Neutrophil (primary cell): ENCODE measurements around the gene CHI3L1.

Experiments used
- H3K27ac ChIP-seq: fragments of 200-600 bp; sonication (generic); 2 replicates; pipeline ENCODE4 v1.5.1; 2016; ENCODE audit warnings: mild to moderate bottlenecking, moderate library complexity
- H3K27me3 ChIP-seq: fragments of 200-600 bp; sonication (generic); 2 replicates; pipeline ENCODE4 v1.6.0; 2016; ENCODE audit warnings: mild to moderate bottlenecking
- H3K36me3 ChIP-seq: fragments of 200-600 bp; sonication (generic); 2 replicates; pipeline ENCODE4 v1.5.1; 2017
- H3K4me1 ChIP-seq, 2 experiments: fragments of 200-600 bp in 1 of 2; sonication (generic) in 1 of 2; 1 replicate in 1 of 2; 2 replicates in 1 of 2; pipeline versions ENCODE4 v1.5.1 to v1.6.1; 2013 to 2016; ENCODE audit warnings: low read depth in 1 of 2, low read length in 1 of 2, mild to moderate bottlenecking in 1 of 2, moderate library complexity in 1 of 2; ENCODE audit not compliant: control insufficient read depth in 1 of 2, insufficient read depth in 1 of 2
- H3K4me3 ChIP-seq, 2 experiments: fragments of 200-600 bp in 1 of 2; sonication (generic) in 1 of 2; 1 replicate in 1 of 2; 2 replicates in 1 of 2; pipeline ENCODE4 v1.5.1; 2013 to 2016; ENCODE audit warnings: low read depth in 1 of 2, low read length in 1 of 2, mild to moderate bottlenecking in 1 of 2, moderate library complexity in 1 of 2
- H3K9me3 ChIP-seq: fragments of 200-600 bp; sonication (generic); 2 replicates; pipeline ENCODE4 v1.5.1; 2016
- TF ChIP-seq, protein P1 (sequence below): fragments of 200-600 bp; sonication (generic); IDR thresholded peaks from 2 replicates; pipeline ENCODE4 v1.5.1; 2016; ENCODE audit warnings: antibody characterized with exemption

CHI3L1 gene

DNA sequence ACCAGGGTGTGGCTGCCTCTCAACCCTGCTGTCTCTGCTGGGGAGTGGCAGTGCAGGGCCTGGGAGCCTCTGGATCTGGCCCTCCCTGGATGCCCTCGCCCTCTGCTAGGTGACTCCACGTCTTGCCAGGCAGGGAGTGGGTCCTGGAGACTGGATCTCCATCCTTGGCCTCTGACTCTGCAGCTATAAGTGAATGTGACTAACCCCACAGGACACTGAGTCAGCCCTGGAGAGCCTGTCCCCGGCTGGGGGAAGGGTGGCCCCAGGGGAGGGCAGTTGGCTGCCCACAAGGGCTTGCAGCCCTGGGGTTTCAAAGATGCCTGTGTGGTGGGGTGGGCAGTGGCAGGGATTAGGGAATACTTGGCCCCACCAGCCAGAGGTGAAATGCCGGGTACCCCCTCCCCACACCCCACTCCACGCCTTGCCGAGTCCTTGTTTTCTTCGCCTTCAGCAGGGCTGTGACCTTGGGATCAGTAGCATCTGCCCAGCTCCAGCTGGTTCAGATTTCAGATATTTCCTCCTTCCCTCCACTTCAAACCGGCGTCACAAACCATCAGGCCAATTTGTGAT is 8.9 kb downstream of the CHI3L1 start:
- Histone ChIP-seq H3K4me3 (no peak overlapping the region), H3K27me3 (no peaks in the 10 kb centered on the region), H3K27ac (peak overlapping the region; percentile 95), H3K36me3 (peaks cover 57% of the 10 kb centered on the region), H3K9me3 (no peaks in the 10 kb centered on the region), H3K4me1 (peaks cover 30 to 36% of the 10 kb centered on the region in 2 experiments)
- TF ChIP-seq, protein P1, sequence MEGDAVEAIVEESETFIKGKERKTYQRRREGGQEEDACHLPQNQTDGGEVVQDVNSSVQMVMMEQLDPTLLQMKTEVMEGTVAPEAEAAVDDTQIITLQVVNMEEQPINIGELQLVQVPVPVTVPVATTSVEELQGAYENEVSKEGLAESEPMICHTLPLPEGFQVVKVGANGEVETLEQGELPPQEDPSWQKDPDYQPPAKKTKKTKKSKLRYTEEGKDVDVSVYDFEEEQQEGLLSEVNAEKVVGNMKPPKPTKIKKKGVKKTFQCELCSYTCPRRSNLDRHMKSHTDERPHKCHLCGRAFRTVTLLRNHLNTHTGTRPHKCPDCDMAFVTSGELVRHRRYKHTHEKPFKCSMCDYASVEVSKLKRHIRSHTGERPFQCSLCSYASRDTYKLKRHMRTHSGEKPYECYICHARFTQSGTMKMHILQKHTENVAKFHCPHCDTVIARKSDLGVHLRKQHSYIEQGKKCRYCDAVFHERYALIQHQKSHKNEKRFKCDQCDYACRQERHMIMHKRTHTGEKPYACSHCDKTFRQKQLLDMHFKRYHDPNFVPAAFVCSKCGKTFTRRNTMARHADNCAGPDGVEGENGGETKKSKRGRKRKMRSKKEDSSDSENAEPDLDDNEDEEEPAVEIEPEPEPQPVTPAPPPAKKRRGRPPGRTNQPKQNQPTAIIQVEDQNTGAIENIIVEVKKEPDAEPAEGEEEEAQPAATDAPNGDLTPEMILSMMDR: no peak

DNA sequence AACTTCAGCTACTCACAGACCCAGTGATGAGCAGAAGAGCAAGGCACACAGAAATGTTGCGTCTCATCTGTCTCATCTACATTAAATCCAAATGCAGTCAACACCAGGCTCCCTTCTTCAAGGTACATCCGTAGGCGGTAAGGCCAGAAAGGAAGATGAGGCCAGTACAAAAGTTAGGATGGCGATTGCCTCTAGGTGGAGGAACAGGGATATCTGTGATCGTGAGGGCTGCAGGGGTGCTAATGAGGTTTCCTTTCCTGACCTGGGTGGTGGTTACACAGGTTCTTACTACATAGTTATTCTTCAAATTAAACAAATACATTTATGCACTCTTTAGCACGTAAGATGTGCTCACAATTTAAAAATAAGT is 9.5 kb downstream of the CHI3L1 start:
- Histone ChIP-seq H3K27ac (peak overlapping the region; percentile 95), H3K27me3 (no peaks in the 10 kb centered on the region), H3K4me1 (peaks cover 30 to 34% of the 10 kb centered on the region in 2 experiments), H3K36me3 (peaks cover 52% of the 10 kb centered on the region), H3K4me3 (no peak overlapping the region), H3K9me3 (no peaks in the 10 kb centered on the region)
- TF ChIP-seq, protein P1: no peak

DNA sequence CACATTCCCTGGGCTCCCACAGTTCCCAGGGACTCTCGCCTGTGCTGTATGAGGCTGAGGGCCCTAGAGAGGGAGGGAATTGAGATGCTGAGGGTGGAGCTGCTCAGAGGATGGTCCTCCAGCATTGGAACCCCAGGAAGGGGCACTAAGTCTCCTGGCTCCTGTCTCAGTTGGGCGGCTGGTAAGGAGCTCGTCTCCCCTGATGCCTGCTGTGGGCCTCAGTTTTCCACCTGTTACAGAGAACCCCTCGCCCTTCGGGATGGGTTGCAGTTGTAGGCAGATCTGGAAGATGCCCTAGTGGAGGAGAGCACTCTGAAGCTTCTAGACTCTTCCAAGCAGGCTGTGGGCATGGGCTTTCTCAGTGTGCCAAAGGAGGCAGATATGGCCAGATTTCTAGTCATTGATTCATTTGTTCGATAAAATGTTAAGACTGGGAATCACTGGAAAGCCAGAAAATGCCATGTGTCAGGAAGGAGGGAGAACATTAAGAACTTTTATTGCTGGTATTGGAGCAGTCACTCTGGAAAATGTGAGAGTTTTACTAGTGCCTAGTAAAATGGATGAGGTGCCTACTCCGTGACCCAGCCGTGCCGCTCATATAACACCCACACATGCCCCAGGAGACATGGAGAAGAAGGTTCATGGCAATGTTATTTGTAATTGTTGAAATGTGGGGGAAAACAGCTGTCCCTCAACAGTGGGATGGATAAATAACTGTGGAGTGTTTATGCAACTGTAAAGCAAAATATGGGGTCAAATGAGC is 10.1 kb downstream of the CHI3L1 start:
- Histone ChIP-seq H3K27me3 (no peaks in the 10 kb centered on the region), H3K4me1 (peaks cover 26 to 28% of the 10 kb centered on the region in 2 experiments), H3K4me3 (no peak overlapping the region), H3K27ac (peak overlapping the region; percentile 95), H3K9me3 (no peaks in the 10 kb centered on the region), H3K36me3 (peaks cover 46% of the 10 kb centered on the region)
- TF ChIP-seq, protein P1: no peak

- peak overlapping the region; percentile 95 for H3K27ac ChIP-seq
- H3K27me3 ChIP-seq: no peaks in the 10 kb centered on the region
- peaks cover 22 to 26% of the 10 kb centered on the region in 2 experiments for H3K4me1 ChIP-seq
- H3K36me3 ChIP-seq: peaks cover 40% of the 10 kb centered on the region
- TF ChIP-seq, protein P1: no peak
- no peaks in the 10 kb centered on the region for H3K9me3 ChIP-seq
- H3K4me3 ChIP-seq: no peak overlapping the region
These were observed 10.7 kb downstream of the CHI3L1 start for GRCh38 chr1:203175827-203176241.

DNA sequence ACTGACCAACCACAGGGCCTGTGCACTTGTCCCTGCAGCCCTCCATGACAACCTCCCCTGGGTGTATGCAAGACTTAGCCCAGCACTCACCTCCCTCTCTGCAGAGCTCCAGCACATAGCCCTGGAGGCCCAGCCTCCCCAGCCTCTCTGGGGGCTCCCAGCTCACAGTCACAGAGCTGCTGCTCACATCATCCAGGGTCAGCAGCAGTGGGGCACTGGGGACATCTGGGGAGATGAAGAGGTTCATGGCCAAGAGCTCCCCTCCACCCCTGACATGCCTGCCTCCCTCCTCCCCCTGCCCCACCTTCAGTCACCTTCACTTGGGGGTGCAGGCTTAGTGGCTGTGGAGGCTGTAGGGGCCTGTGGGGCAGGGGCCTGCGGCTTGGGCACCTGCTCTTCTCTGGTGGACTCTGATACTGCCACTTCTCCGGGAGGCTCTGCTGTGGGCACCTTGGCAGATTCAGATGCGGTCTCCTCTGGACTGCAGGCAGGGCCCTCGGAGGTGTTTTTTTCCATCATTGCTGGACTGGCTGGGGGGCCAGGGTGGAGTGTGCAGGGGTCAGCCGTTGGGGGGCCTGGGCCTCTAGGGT is 11.2 kb downstream of the CHI3L1 start, which contains the start of gene MYBPH:
Gene MYBPH (minus strand): TSS at position 590 of the 590 bp plus-strand sequence. CDS start 71 bp downstream, at position 519.
- TF ChIP-seq, protein P1: no peak
- no peaks in the 10 kb centered on the region for H3K9me3 ChIP-seq
- H3K27ac ChIP-seq: peak within 1 kb of the TSS; percentile 95
- H3K27me3 ChIP-seq: no peaks in the 10 kb centered on the region
- peaks cover 35% of the 10 kb centered on the region for H3K36me3 ChIP-seq
- H3K4me3 ChIP-seq: no peak within 1 kb of the TSS
- peaks cover 20 to 26% of the 10 kb centered on the region in 2 experiments for H3K4me1 ChIP-seq
